Subcutaneous adipose tissue (tissue), 4 donors: Measurements from ENCODE around the gene CELA3B. TPM values are rescaled to one million over a fixed set of nuclear protein-coding genes. Genes with fewer than 3 reads are reported as not detected.

Experiments
- small RNA-seq: library from RNA; depleted of rRNA; stranded (forward); fragments of <200 nt; gene quantifications from one replicate; pipeline ENCODE3, GENCODE V24; 2016
- total RNA-seq, 4 donors: library from RNA; depleted of rRNA; stranded (reverse); fragments of >200 nt; gene quantifications; one replicate each; pipeline ENCODE4 v1.1.0, GENCODE V29; 2016
- TF ChIP-seq, protein P1 (sequence below): fragments of 450-650 bp; IDR thresholded peaks from one replicate; pipeline ENCODE4 v1.5.1; 2016; ENCODE audit warnings: low read depth, mild to moderate bottlenecking, control low read depth, antibody characterized with exemption, moderate library complexity

The CELA3B gene
- total RNA-seq, 4 donors from 2014 or later = not detected

GRCh38 chr1:22037520-22037919 lies 60.7 kb downstream of the CELA3B start:
- TF ChIP-seq, protein P1, sequence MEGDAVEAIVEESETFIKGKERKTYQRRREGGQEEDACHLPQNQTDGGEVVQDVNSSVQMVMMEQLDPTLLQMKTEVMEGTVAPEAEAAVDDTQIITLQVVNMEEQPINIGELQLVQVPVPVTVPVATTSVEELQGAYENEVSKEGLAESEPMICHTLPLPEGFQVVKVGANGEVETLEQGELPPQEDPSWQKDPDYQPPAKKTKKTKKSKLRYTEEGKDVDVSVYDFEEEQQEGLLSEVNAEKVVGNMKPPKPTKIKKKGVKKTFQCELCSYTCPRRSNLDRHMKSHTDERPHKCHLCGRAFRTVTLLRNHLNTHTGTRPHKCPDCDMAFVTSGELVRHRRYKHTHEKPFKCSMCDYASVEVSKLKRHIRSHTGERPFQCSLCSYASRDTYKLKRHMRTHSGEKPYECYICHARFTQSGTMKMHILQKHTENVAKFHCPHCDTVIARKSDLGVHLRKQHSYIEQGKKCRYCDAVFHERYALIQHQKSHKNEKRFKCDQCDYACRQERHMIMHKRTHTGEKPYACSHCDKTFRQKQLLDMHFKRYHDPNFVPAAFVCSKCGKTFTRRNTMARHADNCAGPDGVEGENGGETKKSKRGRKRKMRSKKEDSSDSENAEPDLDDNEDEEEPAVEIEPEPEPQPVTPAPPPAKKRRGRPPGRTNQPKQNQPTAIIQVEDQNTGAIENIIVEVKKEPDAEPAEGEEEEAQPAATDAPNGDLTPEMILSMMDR = no peak

DNA sequence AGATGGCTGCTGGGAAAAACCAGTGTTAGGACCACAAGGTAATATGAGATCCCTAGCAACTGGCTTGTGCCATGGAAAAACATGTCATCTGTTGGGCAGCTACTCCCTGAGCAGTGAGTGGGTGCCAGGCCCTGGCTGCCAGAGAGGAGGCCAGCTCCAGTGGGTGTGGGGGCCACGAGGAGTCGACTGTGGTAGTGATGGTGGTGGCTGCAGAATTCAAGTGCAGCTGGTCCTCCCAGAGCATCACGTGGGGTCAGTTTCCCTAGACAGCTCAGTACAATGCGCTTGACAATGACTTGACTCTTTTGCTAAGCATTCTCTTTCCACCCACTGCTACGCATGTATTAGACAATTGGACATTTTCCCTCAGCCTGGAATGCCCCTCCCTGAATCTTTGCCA lies 61.2 kb downstream of the CELA3B start:
- TF ChIP-seq, protein P1 = no peak

Small RNA genes within 50 kb of the gene (small RNA-seq; reads per million reads assigned to genes)
- gene RN7SL186P (not detected), gene RN7SL386P (not detected), gene RNU6-1022P (not detected), gene RNU6-776P (not detected)

Other genes with a start within 250 kb of the CELA3B start
- gene USP48, start 193.9 kb upstream of the CELA3B start, total RNA-seq = 10 to 100 TPM; 55.2 to 80.9 (median 61.6) TPM
- gene LDLRAD2, start 164.8 kb upstream of the CELA3B start, total RNA-seq = not detected
- gene HSPG2, start 39.7 kb upstream of the CELA3B start, total RNA-seq = 100 to 1,000 TPM in 3 of 4 donors, 10 to 100 TPM in 1; 90.5 to 556 (median 207) TPM
- not detected for gene CELA3A, start 24.6 kb downstream of the CELA3B start, total RNA-seq
- 100 to 1,000 TPM; 153 to 332 (median 228) TPM for gene CDC42, start 75.7 kb downstream of the CELA3B start, total RNA-seq
- under 1 TPM in 1 of 4 donors, not detected in 3; under 0.01 TPM for gene WNT4, start 166.1 kb downstream of the CELA3B start, total RNA-seq